ENCODE measurements around the gene KCNJ5. TPM values are rescaled to one million over a fixed set of nuclear protein-coding genes. Genes with fewer than 3 reads are reported as not detected.

Gene KCNJ5
- polyA plus RNA-seq, 1 donor = 0.81 TPM

DNA sequence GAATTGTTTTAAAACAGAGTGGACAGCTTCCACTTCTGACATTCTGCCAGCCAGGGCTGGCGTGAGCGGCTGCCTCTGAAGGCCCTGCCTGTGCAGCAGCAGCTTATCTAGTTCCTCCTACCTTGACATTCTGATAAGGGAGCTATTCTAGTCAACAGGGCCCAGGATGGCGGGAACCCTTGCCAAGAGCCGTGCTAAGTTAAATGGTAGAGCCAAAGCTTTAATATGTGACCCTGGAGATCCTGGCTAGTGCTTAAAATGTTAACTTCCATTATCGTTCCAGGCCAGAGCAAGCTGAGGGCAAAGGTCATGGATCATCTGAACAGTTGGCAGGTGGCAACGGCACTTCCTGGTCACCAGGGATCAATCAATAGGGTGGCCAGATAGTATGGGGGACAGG is 3.5 kb downstream of the KCNJ5 start:
- no peak for DNase-seq (ENCODE audit: low read depth)

DNA sequence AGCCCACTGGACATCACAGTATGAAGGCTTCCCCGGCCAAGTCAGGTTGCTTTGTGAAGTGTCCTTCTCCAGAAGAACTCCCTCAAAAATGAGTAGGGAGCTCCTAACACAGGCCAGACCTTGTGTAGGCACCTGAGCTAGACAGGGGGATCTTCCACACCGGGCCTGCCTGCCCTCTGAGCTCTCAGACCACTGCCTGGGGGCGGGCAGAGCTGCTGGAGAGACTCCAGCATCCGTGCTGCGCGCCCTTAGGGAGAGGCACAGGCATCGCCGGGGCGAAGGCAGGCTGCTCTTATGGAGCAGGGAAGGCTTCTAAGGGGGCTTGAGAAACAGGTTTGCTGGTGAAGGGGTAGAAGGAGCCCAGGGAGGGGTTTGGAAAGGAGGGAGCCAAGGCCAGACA is 4.4 kb downstream of the KCNJ5 start:
- DNase-seq (ENCODE audit: low read depth) = no peak

GRCh38 chr11:128896356-128896755 is 5.2 kb downstream of the KCNJ5 start:
- no peak for DNase-seq (ENCODE audit: low read depth)

GRCh38 chr11:128897826-128898225 is 6.7 kb downstream of the KCNJ5 start:
- no peak for DNase-seq (ENCODE audit: low read depth)

DNA sequence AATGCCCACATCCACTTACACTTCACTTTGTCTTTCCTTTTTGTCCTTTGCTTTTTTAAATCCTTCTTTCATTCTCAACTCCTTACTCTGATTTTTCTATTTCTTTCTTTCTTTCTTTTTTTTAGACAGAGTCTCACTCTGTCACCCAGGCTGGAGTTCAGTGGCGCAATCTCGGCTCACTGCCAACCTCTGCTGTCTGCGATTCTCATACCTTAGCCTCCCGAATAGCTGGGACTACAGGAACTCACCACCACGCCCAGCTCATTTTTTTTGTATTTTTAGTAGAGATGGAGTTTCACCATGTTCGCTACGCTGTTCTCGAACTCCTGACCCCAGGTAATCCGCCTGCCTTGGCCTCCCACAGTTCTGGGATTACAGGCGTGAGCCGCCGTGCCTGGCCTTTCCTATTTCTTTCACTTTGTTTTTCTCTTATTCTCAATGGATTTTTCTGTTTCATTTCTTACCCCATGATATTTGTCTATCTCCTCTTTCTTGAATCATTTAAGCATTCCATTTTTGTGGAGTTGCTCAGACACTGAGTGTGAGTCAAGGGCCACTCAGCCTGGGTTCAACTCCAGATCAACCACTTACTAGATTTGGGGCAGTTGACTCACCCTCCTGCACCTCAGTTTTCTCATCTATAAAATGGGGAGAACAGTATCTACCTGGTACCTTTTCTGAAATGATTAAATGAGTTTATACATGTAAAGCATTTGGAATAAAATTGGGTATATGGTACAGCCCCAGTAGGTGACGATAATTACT is 7.6 kb downstream of the KCNJ5 start:
- no peak for DNase-seq (ENCODE audit: low read depth)

DNA sequence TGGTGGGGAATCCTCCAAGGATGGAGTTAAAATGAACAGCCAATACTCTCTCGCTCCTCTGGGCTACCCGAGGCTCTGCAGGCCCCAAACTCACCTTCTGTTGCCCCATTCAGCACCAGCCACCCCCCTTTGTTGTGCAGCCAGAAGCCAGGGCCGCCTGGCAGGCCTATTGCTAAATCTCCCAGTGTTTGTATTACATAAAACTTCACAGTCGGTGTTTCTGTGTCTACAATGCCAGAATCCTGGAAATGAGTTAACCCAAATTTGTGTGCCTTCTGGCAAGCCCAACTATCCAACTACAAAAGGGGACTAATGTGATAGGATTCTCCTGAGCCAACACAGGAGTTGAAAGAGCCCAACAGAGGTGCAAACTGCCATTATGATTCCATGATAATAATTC is 9.3 kb downstream of the KCNJ5 start:
- DNase-seq (ENCODE audit: low read depth) = no peak

DNA sequence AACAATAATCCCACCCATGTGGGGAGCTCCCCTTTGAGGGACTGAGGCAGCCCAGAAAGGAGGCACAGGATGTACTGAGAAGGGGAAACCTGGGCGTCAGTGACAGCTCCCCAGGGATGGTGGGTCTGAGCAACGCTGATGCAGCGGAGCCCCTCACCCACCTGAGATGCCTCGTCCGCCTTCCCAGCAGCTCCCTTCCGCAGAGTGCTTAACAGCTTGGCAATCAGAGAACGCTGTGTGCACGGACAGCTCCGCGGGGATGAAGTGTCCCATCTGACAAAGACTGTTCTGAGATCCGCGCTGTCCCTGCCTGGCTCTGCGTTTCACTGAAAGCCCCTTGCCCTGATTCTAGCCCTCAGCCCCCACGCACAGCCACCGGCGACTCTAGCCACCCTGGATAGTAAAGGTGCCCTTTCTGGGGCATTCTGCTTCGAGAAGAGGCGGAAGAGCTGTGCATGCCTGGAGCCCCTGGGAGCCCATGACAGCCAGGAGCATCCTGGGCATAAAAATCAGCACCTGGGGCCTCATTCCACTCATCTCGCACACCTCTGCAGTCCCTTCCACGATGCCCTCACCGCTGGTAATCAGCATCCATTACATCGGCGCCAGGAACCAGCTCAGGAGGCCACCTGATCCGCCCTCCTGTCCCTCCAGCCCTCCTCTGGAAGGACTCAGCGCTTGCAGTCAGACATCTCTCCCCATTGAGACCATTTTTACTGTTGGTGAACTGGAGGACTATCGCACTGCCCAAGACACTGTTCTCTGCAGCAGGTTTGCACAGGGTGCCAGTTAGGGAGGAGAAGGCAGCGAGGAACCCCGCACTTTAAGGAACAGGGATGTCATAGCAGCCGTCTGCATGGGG is 10.7 kb downstream of the KCNJ5 start:
- DNase-seq (ENCODE audit: low read depth) = no peak

DNA sequence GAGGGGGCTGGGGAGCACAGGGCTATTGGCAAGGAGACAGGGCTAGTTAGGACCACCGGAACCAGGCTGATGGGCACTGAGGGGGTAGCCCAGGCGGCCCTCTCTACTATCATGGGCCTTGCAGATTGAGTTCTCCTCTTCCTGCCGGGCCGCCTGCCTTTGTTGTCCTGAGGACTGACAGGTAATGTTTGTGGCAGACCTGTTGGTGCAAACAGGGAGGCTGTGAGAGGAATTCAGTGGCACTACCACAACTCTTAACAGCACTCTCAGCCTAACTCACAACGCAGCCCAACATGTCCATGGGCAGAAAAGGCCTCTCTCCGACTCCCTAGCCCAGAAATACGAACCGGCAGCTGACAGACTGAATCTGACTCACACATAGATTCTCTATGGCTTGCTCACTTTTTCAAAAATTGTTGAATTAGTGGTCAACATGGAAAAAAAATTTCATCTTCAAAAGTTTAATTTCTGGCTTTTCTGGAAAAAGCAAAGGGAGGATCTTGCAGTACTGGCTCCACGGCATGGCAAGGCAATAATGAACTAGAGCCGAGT is 11.4 kb downstream of the KCNJ5 start:
- no peak for DNase-seq (ENCODE audit: low read depth)

DNA sequence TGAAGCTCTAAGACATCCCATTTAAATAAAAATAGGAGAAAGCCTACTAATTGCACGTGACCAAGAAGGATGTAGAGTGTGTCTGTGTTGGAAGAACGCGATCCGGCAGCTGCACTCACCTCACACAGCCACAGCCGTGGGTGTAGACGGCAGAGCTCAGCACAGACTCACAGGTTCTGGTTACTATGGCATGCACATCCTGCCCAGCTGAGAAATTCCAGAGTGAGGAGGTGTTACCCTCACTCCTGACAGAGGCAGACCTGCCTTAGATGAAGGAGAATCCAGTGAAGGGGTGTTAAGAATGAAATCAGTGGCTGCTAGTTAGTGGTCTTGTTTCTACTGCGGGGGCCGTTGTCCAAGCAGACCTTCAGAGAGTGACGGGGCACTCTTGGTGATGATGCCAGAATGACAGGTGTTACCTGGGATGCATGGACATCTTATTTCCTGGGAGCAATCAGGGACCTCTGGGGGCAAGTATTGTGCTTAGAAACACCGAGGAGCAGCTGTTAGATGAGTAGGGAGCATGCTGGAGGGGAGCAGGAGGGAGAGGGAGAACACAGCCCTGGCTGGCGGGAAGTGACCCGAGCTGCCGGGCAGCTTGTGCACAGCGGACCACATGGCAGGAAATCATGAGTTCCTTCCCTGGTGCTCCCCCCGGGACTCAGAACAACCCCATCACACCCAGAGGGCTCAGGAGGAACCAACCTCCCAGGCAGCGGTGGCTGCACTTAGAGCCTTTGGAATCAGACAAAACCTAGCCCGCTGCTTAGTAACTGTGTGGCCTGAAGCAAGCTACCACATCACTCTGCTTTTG is 12.3 kb downstream of the KCNJ5 start:
- DNase-seq (ENCODE audit: low read depth) = no peak

- no peak for DNase-seq (ENCODE audit: low read depth)
Measured at GRCh38 chr11:128904303-128904655, 13.1 kb downstream of the KCNJ5 start.

DNA sequence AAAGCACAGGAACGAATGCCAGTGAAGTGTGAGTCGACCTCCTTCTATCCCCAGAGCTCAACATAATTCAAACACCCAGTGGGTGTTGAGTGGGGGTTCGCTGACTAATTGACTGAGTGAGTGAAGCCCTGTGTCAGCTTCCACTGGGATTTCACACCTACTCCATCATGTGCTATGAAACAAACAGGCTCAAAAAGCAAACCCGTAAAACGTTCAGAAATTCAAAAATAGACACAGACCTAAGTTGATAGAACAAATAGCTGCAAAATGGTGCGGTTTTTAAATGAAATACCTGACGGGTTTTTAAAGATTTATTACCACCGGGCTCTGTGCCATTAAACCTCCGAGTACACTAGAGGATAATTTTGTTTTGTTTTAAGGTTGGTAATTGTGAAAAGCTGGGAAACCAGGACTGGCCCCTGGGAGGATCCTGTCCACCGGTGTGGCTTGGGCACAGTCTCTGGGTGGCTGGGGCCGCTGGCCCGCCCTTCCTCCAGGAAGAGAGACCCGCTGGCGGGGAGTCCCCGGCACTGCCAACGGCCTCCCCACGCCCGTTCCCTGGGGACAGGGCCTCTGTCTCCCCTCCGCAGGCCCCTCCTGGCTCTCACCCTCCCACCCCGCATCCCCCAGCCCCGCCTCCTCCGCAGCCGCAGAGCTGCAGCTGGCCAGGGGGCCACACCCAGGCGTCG is 13.6 kb downstream of the KCNJ5 start:
- DNase-seq (ENCODE audit: low read depth) = no peak

GRCh38 chr11:128905345-128906184 is 14.4 kb downstream of the KCNJ5 start:
- DNase-seq (ENCODE audit: low read depth) = no peak

DNA sequence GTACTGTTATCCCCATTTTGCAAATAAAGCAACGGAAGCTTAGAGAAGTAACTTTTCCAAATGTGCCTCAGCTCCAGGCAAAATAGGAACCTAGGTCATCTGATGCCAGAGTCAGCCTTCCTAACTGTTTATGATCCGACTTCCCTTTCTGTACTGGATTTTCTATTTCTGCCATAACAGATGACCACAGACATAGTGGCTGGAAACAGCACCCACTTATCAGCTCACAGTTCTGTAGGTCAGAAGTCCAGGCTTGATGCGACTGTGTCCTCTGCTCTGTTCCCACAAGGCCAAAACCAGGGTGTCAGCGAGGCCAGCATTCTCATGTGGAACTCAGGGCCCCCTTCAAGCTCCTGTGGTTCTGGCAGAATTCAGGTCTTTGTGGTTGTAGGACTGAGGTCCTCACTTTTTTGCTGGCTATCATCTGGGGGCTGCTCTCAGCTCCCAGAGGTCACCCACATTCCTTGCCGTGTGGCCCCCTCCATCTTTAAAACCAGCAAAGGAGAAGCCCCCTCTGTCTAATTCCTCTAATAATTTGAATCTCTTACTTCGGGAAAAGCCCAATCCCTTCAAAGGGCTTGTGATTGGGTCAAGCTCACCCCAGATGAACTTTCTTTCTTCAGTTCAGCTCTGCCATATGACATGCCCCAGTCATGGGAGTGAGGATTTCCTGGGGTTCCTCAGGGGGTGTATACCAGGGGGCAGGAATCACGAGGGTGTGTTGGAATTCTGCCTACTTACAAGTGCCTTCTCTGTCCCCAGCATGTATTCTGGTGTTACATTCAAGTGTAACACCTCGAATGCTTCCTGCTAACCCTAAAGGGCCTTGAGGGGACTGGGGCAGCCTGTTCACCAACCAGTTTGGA is 15.3 kb downstream of the KCNJ5 start:
- no peak for DNase-seq (ENCODE audit: low read depth)

GRCh38 chr11:128907585-128907984 is 16.4 kb downstream of the KCNJ5 start:
- no peak for DNase-seq (ENCODE audit: low read depth)

DNA sequence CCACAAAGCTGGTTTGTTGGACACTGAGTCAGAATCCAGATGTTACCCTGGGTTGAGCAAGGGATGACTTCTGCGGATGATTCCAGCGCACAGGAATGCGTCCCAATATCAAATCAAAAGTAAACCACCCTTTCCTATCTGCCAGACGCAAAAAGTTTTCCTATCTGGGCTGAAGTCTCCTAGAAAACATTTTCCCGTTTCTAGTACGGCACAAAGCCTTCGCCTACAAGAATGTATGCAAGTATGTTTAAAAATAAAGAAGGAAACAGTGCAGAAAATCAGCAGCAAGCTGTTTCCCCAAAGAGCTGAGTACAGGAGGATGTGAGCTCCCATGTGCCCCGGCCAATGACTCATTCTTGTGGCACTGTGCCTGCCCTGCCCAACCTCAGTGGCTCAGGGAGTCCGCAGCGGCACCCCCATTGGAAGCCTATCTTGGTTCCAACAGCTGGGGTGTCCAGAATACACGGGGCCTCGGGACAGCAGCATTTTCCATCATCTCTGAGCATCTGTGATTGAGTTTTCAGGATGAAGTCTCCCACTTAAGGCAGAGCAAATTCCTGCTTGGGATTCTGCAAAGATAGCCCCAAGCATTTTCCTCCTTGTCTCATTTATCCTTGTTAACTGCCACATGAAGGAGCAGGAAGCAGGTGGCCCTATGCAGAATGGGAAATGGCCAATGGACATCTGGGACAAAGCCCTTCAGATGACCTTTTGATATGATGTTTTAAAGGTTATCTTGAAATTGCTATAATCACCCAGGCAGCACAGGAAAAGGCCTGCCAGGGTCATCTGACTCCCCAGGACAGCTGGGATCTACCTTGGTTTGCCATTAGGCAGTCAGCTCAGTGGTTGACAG is 17.5 kb downstream of the KCNJ5 start:
- no peak for DNase-seq (ENCODE audit: low read depth)

DNA sequence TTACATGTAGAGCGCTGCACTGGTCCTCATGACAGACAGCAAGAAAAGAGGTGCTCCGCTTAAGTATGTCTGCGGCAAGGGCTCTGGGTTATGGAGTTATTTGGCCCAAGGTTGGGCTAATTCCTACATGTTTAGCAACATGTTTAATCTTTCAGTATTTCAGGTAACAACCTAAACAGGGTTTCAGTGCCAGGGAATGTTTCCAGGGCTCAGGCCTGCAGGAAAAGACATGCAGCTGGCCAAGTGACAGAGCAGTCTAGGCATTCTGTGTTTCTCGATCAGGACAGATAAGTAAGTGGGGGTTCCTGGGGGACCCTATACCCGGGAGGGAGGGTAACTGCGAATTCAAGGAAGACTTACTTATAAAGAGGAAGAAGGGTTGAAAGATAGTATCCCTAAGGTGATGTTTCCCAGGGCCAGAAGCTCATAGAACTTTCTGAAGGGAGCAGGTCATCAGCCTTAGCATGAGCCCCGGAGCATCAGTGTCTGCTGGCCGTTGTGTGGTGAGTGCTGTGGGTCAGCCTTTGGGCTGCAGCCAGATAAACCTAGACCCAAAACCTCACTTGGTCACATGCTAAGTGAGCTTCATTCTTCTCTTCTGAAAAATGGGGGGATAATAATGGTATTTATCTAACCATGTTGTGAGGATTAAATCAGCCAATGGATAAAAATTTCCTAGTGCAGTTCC is 18.4 kb downstream of the KCNJ5 start:
- no peak for DNase-seq (ENCODE audit: low read depth)

DNA sequence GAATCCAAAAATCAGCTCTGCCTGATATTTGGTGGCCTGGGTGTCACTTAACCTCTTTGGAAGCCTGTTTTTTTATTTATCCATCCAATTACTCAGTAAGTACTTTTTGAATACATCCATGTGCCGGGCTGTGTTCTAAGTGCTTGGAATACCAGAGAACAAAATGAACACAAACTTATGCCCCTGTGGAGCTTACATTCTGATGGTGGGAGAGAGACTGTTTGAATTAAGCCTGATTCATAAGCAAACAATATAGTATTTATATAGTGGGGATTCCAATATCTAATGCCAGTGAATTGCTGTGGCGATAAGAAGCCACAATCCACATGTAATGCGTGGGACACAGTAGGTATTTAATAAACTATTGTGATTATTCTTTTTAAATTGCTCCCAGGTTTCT is 19.4 kb downstream of the KCNJ5 start:
- no peak for DNase-seq (ENCODE audit: low read depth)

DNA sequence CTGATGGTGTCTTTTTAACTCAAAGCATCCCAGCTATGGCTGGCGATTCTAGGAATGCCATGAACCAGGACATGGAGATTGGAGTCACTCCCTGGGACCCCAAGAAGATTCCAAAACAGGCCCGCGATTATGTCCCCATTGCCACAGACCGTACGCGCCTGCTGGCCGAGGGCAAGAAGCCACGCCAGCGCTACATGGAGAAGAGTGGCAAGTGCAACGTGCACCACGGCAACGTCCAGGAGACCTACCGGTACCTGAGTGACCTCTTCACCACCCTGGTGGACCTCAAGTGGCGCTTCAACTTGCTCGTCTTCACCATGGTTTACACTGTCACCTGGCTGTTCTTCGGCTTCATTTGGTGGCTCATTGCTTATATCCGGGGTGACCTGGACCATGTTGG is 20.1 kb downstream of the KCNJ5 start:
- DNase-seq (ENCODE audit: low read depth) = no peak
